Sigmoid colon (tissue), 7 donors: ENCODE results near the gene KRT26. TPM values are rescaled to one million over a fixed set of nuclear protein-coding genes. Genes with fewer than 3 reads are reported as not detected.

ENCODE experiments used
- DNase-seq: peaks from one replicate; pipeline ENCODE4 v3.0.0-alpha.2; 2019
- H3K27ac ChIP-seq, 4 donors: fragments of 200-600 bp; sonication (generic); one replicate each; pipeline ENCODE4 v1.5.1; 2016 to 2019; ENCODE audit warnings: mild to moderate bottlenecking in 1 of 4
- H3K27me3 ChIP-seq, 3 donors: fragments of 200-600 bp; sonication (generic); one replicate each; pipeline ENCODE4 v1.5.1; 2019; ENCODE audit warnings: mild to moderate bottlenecking in 1 of 3
- H3K36me3 ChIP-seq, 4 donors: fragments of 200-600 bp; sonication (generic); one replicate each; pipeline ENCODE4 v1.5.1; 2016 to 2019
- H3K4me1 ChIP-seq, 4 donors: fragments of 200-600 bp; sonication (generic); one replicate each; pipeline ENCODE4 v1.5.1; 2017 to 2019
- H3K4me3 ChIP-seq, 4 donors: fragments of 200-600 bp; sonication (generic); one replicate each; pipeline ENCODE4 v1.5.1; 2017 to 2019; ENCODE audit warnings: mild to moderate bottlenecking in 2 of 4, moderate library complexity in 1 of 4
- H3K9me3 ChIP-seq, 4 donors: fragments of 200-600 bp in 3 of 4; sonication (generic) in 3 of 4; one replicate each; pipeline versions ENCODE4 v1.5.1 to v1.6.1; 2013 to 2019
- EP300 ChIP-seq, 4 donors: sonication (generic); formaldehyde crosslinking; IDR thresholded peaks; one replicate each; pipeline ENCODE4 v1.6.1; 2017; ENCODE audit warnings: antibody characterized with exemption in 4 of 4
- POLR2A ChIP-seq, 2 donors: fragments of 450-650 bp; IDR thresholded peaks; one replicate each; pipeline ENCODE4 v1.6.1; 2016; ENCODE audit warnings: antibody characterized with exemption in 2 of 2, mild to moderate bottlenecking in 2 of 2, moderate library complexity in 2 of 2
- POLR2AphosphoS5 ChIP-seq, 4 donors: sonication (generic); formaldehyde crosslinking; IDR thresholded peaks; one replicate each; pipeline ENCODE4 v1.6.1; 2017; ENCODE audit warnings: antibody characterized with exemption in 4 of 4
- WGBS, 2 donors: extraction: QIAGEN DNeasy Blood & Tissue Kit; methylation state at CpG; one replicate each; pipeline ENCODE4 v1.1.7; 2013; 5-methylcytosine and 5-hydroxymethylcytosine counted together
- intact Hi-C: fragments of 100-400 bp; cut with DNase I; formaldehyde crosslinking; loops from one replicate; pipeline ENCODE4 v1.15.1; 2023
- polyA plus RNA-seq, 3 donors: library from polyadenylated mRNA; stranded (reverse); fragments of 200-250 nt; gene quantifications; one replicate each; pipeline ENCODE4 v1.2.3, GENCODE V29; 2013
- total RNA-seq, 4 donors: library from RNA; depleted of rRNA; stranded (reverse); fragments of >200 nt; gene quantifications; one replicate each; pipeline ENCODE4 v1.1.0, GENCODE V29; 2016
- TF ChIP-seq, protein P1 (sequence below), 4 experiments: fragments of 450-650 bp in 3 of 4; fragments of 200-600 bp in 1 of 4; IDR thresholded peaks; one replicate each; pipeline ENCODE4 v1.5.1; 2016 to 2019; ENCODE audit warnings: antibody characterized with exemption in 4 of 4, mild to moderate bottlenecking in 3 of 4, moderate library complexity in 2 of 4
- donor health status: healthy with polysubstance abuse.
- donor health status: Bipolar disorder and iron deficiency.
- donor health status: healthy.

KRT26 gene
- total and polyA plus RNA-seq, 7 donors = not detected

- no peak for DNase-seq
- WGBS, 2 donors = 69 to 76% methylated on average over 8 of the region's 8 CpGs
- Histone ChIP-seq H3K4me1 (no peaks in the 10 kb centered on the region), H3K4me3 (no peak overlapping the region), H3K9me3 (no peaks in the 10 kb centered on the region), H3K36me3 (no peaks in the 10 kb centered on the region), H3K27me3 (peaks cover 0 to 9% (median 0%) of the 10 kb centered on the region in 3 donors), H3K27ac (no peak overlapping the region)
- TF ChIP-seq, protein P1, sequence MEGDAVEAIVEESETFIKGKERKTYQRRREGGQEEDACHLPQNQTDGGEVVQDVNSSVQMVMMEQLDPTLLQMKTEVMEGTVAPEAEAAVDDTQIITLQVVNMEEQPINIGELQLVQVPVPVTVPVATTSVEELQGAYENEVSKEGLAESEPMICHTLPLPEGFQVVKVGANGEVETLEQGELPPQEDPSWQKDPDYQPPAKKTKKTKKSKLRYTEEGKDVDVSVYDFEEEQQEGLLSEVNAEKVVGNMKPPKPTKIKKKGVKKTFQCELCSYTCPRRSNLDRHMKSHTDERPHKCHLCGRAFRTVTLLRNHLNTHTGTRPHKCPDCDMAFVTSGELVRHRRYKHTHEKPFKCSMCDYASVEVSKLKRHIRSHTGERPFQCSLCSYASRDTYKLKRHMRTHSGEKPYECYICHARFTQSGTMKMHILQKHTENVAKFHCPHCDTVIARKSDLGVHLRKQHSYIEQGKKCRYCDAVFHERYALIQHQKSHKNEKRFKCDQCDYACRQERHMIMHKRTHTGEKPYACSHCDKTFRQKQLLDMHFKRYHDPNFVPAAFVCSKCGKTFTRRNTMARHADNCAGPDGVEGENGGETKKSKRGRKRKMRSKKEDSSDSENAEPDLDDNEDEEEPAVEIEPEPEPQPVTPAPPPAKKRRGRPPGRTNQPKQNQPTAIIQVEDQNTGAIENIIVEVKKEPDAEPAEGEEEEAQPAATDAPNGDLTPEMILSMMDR (IDR thresholded peaks at IDR 0.05) = no peak
- TF ChIP-seq POLR2AphosphoS5 (IDR thresholded peaks at IDR 0.05) (no peak), EP300 (IDR thresholded peaks at IDR 0.05) (no peak), POLR2A (IDR thresholded peaks at IDR 0.05) (no peak)
- intact Hi-C loops = no loop called here
These were observed 44.4 kb downstream of the KRT26 start for GRCh38 chr17:40727447-40728231.

DNA sequence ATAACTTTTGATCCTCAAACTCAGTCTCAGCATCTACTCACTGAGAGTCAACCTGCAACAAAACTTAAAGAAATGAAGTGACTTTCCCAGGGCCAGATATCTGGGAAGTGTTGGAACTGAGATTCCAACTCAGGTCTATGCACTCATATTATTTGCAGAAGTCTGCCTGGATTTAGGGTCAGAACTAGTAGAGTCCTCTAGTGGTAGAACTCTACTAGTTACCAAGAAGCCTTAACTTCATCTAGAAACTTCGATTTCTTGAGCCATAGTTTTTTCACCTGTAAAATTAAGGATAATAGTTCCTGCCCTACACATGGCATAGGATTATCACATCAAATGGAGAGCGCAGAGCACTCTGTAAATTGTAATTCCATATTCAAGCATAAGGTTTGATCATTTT is 45.1 kb downstream of the KRT26 start:
- Histone ChIP-seq H3K4me1 (no peaks in the 10 kb centered on the region), H3K27ac (no peak overlapping the region), H3K27me3 (peaks cover 0 to 9% (median 0%) of the 10 kb centered on the region in 3 donors), H3K9me3 (no peaks in the 10 kb centered on the region), H3K4me3 (no peak overlapping the region), H3K36me3 (no peaks in the 10 kb centered on the region)
- no peak for TF ChIP-seq EP300 (IDR thresholded peaks at IDR 0.05)
- no peak for TF ChIP-seq POLR2AphosphoS5 (IDR thresholded peaks at IDR 0.05)
- no peak for TF ChIP-seq POLR2A (IDR thresholded peaks at IDR 0.05)
- TF ChIP-seq, protein P1 (IDR thresholded peaks at IDR 0.05) = no peak
- WGBS, 2 donors = 62 to 65% methylated on average over 2 of the region's 2 CpGs
- no peak for DNase-seq
- intact Hi-C loops = no loop called here

DNA sequence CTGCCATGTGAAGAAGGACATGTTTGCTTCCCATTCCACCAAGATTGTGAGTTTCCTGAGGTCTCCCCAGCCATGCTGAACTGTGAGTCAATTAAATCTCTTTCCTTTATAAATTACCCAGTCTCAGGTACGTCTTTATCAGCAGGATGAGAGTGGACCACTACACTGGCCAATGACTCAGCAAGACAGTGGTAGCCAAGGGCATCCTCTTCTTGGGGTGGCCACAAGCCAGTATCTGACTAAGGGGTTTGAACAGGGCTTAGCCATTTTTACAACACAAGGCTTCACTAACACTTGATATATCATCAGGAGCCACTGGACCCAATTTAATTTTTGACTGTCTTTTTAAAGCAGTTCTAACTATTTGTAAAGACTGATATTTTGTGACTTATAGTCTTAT is 47.3 kb downstream of the KRT26 start:
- H3K27ac ChIP-seq = no peak overlapping the region
- intact Hi-C loops = no loop called here

DNA sequence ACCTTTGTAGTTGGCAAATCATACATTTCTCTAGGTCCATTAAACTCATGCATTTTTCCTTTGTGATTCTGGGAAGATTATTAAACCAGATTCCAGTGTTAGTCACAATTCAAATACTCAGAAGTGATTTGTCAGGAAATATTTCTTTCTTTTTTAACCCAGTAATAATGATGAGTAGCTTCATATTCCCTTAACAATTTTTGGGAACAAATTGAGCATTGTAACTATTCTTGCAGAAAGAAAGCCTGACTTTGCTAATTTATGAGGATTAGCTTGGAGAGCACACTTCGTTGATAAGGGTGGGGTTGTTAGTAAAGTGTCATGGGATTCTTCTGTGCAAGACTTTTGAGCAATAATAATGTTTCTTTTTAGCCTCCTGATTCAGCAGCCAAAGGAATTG is 49.8 kb downstream of the KRT26 start:
- intact Hi-C loops = no loop called here
- WGBS, 2 donors = 66 to 69% methylated on average over 1 of the region's 1 CpG

More for the DNA sequence above, 47.3 kb downstream of the KRT26 start:
- Histone ChIP-seq H3K4me1 (no peaks in the 10 kb centered on the region), H3K36me3 (no peaks in the 10 kb centered on the region), H3K4me3 (no peak overlapping the region), H3K9me3 (no peaks in the 10 kb centered on the region), H3K27me3 (peaks cover 0 to 9% (median 0%) of the 10 kb centered on the region in 3 donors)
- 69 to 80% methylated on average over 1 of the region's 1 CpG for WGBS, 2 donors
- TF ChIP-seq EP300 (IDR thresholded peaks at IDR 0.05) = no peak
- TF ChIP-seq, protein P1 (IDR thresholded peaks at IDR 0.05) = no peak
- no peak for TF ChIP-seq POLR2A (IDR thresholded peaks at IDR 0.05)
- TF ChIP-seq POLR2AphosphoS5 (IDR thresholded peaks at IDR 0.05) = no peak
- DNase-seq = no peak

More for the DNA sequence above, 49.8 kb downstream of the KRT26 start:
- no peak overlapping the region for H3K4me3 ChIP-seq
- H3K27ac ChIP-seq = peak overlapping the region in 1 of 4 donors; percentile 27
- peaks cover 0 to 9% (median 0%) of the 10 kb centered on the region in 3 donors for H3K27me3 ChIP-seq
- no peaks in the 10 kb centered on the region for H3K36me3 ChIP-seq
- H3K4me1 ChIP-seq = no peaks in the 10 kb centered on the region
- DNase-seq = no peak
- no peaks in the 10 kb centered on the region for H3K9me3 ChIP-seq
- TF ChIP-seq POLR2A (IDR thresholded peaks at IDR 0.05) (no peak), POLR2AphosphoS5 (IDR thresholded peaks at IDR 0.05) (no peak), EP300 (IDR thresholded peaks at IDR 0.05) (no peak)
- TF ChIP-seq, protein P1 (IDR thresholded peaks at IDR 0.05) = no peak
